Activated CD4-positive, alpha-beta T cell treated with anti-CD3 and anti-CD28 coated beads, Interleukin-2, amount 10 ng/mL, durations not matched to agents 24 days and 14 days (primary cell): Measurements from ENCODE around the gene C10orf95. TPM values are rescaled to one million over a fixed set of nuclear protein-coding genes. Genes with fewer than 3 reads are reported as not detected.

Experiments used
- DNase-seq: peaks from one replicate; pipeline ENCODE4 v3.0.0; 2022
- H3K27ac Mint-ChIP-seq: one replicate; pipeline ENCODE4 v1.8.0; 2022; ENCODE audit warnings: mild to moderate bottlenecking, mixed read lengths
- H3K27me3 Mint-ChIP-seq: one replicate; pipeline ENCODE4 v1.8.0; 2022; ENCODE audit warnings: mixed read lengths
- H3K36me3 Mint-ChIP-seq: one replicate; pipeline ENCODE4 v1.8.0; 2022; ENCODE audit warnings: low read depth, mild to moderate bottlenecking, mixed read lengths
- H3K4me1 Mint-ChIP-seq: one replicate; pipeline ENCODE4 v1.8.0; 2021; ENCODE audit warnings: mixed read lengths
- H3K4me3 Mint-ChIP-seq: one replicate; pipeline ENCODE4 v1.8.0; 2022; ENCODE audit warnings: mild to moderate bottlenecking, moderate library complexity, mixed read lengths
- H3K9me3 Mint-ChIP-seq: one replicate; pipeline ENCODE4 v1.8.0; 2021; ENCODE audit warnings: mixed read lengths
- intact Hi-C: fragments of 100-400 bp; cut with micrococcal nuclease; formaldehyde crosslinking; loops from one replicate; pipeline ENCODE4 v1.15.1; 2023
- total RNA-seq: library from RNA; stranded (reverse); gene quantifications from 2 replicates; pipeline ENCODE4 v1.2.3, GENCODE V29; 2022

C10orf95 gene
- total RNA-seq, 1 donor from 2014 or later: 0.33 TPM

DNA sequence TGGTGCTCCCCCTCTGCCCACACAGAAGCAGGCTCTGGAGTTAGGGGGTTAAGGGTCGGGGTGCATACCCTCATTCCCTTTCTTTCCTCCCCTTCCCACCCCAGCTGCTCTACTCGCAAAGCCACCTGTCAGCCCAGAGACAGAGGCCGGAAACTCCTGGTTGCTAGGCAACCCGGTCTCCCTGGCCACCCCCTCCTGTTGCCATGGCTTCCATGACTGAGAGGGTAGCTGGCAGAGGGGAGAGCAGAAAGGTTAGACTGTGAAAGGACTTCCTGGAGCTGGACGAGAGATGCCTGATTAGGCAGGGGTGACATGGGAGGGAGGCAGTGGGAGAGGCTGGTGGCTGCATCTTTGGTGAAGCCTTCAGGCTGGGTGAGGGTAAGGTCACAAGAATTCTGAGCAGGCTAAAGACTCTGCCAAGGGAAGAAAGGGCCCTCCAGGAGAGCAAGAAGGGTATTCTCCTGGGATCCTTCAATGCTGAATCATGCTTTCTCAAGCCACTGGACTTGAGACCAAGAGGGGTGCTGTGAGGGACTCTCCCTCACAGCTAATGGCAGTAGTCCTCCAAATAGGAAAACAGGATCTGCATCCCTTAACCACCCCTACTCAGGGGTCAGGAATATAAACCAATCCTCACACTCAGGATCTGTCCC is 38.2 kb downstream of the C10orf95 start:
- peaks cover 4% of the 10 kb centered on the region for H3K36me3 Mint-ChIP-seq
- intact Hi-C loops: no loop called here
- H3K9me3 Mint-ChIP-seq: no peaks in the 10 kb centered on the region
- no peak overlapping the region for H3K27ac Mint-ChIP-seq
- peak; percentile 89 for DNase-seq
- peaks cover 32% of the 10 kb centered on the region for H3K4me1 Mint-ChIP-seq
- H3K27me3 Mint-ChIP-seq: peaks cover 38% of the 10 kb centered on the region
- no peak overlapping the region for H3K4me3 Mint-ChIP-seq

DNA sequence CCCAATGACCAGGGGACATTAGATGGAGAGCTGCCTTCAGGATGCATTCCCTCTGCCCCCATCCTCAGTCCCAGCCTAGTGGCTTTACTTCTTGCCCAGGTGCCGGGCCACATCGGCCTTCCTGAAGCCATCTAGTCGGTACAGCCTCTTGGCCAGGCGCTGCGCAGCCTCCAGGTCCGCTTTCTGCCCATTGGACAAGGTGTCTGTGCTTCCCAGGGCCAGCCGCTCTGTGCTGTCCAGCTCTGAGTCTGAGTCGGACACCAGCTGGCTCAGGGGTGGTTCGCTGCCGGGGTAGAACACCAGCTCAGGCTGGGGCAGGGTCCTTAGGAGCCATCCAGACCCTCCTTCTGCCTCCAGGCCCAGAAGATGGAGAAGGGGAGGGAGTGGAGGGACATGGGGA is 39.0 kb downstream of the C10orf95 start:
- DNase-seq: no peak
- intact Hi-C loops: no loop called here
- no peak overlapping the region for H3K27ac Mint-ChIP-seq
- H3K4me1 Mint-ChIP-seq: peaks cover 37% of the 10 kb centered on the region
- H3K27me3 Mint-ChIP-seq: peaks cover 33% of the 10 kb centered on the region
- H3K9me3 Mint-ChIP-seq: no peaks in the 10 kb centered on the region
- peaks cover 5% of the 10 kb centered on the region for H3K36me3 Mint-ChIP-seq
- H3K4me3 Mint-ChIP-seq: no peak overlapping the region

DNA sequence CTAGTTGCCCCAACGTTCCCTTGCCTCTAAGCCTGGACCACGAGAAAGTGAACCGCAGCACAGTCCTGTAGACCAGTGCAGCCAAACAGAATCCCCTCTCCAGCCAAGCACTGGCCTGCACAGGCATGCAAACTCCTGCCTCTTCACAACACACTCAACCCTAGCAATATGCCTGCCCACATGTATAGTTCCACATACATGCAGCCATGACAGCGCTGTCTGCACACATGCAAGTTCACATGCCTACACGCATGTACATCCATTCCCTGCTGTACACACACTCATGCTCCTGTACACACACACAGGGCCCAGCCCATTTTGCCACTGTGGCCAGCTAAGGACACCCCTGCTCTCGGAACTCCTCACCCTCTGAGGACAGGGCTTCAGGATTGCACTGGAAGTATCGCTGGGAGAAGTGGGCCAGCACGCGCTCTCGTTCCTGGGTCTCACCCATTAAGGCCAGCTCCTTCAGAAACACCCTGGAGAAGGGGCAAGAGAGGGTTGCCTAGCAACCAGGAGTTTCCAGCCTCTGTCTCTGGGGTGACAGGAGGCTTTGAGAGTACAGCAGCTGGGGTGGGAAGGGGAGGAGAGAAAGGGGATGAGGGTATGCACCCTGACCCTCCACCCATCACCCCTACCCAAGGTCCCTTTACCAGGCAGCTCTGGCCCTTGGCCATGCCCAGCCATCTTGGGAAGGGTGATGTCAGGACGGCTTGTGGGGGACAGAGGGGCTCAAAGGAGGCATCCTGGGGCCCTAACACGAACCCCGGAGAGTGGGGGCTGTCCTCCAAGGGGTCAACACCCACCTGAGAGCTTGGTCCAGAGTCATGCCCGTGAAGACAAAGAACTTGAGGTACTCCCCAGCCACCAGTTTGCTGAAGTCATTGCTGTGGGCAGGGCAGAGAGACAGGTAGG is 39.7 kb downstream of the C10orf95 start:
- intact Hi-C loops: no loop called here
- H3K27me3 Mint-ChIP-seq: peaks cover 30% of the 10 kb centered on the region

DNA sequence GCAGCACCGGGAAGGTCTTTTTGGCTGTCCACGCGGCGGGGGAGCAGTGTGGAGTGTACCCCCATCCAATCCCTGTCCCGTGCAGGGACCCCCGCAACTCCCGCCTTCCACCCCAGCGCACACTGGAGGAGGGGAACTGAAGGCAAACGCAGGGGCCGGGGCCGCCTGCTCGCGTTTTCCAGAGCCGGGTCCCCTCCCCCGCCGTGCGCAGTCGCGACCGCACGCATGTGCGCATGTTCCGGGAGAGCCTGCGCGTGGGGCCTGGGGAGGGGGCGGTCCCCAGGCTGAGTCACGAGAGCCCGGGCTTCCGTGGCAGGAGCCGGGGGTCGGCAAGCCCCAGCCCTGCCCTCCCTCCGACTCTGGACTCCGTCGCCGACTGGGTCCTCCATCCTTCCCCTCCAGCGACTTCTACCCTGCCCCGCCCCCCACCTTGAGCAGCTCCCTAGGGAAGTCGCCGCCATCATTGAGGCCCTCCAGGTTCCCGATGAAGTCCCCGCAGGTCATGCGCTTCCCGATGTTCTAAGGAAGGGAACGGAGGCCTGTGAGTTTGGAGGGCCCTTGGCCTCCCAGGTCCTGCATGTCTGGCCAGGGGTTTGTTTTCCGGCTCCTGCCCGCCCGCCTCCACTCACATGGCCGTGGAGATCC is 40.8 kb downstream of the C10orf95 start:
- Mint-ChIP-seq H3K27ac (peak overlapping the region; percentile 89), H3K4me1 (peaks cover 45% of the 10 kb centered on the region), H3K27me3 (peaks cover 26% of the 10 kb centered on the region), H3K9me3 (no peaks in the 10 kb centered on the region), H3K4me3 (peak overlapping the region; percentile 94), H3K36me3 (peaks cover 5% of the 10 kb centered on the region)
- intact Hi-C loops: no loop called here
- peak; percentile 92 for DNase-seq

More for the DNA sequence above, 39.7 kb downstream of the C10orf95 start:
- Mint-ChIP-seq H3K4me3 (peak overlapping the region; percentile 94), H3K27ac (peak overlapping the region; percentile 71), H3K9me3 (no peaks in the 10 kb centered on the region), H3K36me3 (peaks cover 5% of the 10 kb centered on the region), H3K4me1 (peaks cover 41% of the 10 kb centered on the region)
- DNase-seq: no peak

DNA sequence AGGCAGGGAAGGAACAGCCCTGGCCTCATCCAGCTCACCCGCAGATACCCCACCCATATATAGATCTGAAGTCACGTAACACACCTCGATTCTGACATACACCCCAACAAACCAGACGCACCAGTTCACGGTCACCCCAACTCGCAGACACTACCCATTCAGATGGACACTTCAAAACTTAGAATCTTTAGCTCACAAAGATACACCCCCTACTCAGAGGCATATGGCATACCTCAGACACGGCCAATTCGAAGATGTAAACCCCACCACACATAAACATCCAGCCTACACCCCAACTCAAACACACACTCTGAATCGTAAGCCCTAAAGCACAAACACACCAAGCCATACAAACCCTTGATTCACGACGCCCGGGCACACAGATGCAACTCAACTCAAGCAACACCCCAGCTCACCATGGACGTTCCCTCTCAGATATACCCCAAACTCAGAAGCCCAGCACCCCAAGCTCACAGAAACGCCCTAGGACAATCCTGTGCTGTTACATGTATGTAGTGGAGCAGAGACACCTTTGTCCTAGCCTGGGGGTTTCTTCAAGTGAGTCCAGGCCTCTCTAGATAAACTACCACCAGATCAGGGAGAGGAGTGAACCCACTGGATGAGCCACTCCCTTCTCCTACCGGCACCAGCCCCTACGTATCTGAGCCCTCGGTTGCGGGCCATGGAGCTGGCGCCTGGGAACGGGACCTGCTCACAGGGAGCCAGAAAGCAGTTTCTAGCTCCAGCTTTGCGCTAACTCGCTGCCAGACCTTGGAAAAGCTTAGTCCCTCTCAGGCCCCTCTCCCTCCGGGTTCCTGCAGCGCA is 41.5 kb downstream of the C10orf95 start:
- H3K4me1 Mint-ChIP-seq: peaks cover 46% of the 10 kb centered on the region
- no peaks in the 10 kb centered on the region for H3K9me3 Mint-ChIP-seq
- H3K27ac Mint-ChIP-seq: peak overlapping the region; percentile 89
- intact Hi-C loops: loop anchor here (1.0 kb wide), 2 partner anchors 11 to 16 kb away; no protein-coding TSS in a partner anchor
- peak overlapping the region; percentile 94 for H3K4me3 Mint-ChIP-seq
- DNase-seq: no peak
- peaks cover 26% of the 10 kb centered on the region for H3K27me3 Mint-ChIP-seq
- H3K36me3 Mint-ChIP-seq: peaks cover 5% of the 10 kb centered on the region

DNA sequence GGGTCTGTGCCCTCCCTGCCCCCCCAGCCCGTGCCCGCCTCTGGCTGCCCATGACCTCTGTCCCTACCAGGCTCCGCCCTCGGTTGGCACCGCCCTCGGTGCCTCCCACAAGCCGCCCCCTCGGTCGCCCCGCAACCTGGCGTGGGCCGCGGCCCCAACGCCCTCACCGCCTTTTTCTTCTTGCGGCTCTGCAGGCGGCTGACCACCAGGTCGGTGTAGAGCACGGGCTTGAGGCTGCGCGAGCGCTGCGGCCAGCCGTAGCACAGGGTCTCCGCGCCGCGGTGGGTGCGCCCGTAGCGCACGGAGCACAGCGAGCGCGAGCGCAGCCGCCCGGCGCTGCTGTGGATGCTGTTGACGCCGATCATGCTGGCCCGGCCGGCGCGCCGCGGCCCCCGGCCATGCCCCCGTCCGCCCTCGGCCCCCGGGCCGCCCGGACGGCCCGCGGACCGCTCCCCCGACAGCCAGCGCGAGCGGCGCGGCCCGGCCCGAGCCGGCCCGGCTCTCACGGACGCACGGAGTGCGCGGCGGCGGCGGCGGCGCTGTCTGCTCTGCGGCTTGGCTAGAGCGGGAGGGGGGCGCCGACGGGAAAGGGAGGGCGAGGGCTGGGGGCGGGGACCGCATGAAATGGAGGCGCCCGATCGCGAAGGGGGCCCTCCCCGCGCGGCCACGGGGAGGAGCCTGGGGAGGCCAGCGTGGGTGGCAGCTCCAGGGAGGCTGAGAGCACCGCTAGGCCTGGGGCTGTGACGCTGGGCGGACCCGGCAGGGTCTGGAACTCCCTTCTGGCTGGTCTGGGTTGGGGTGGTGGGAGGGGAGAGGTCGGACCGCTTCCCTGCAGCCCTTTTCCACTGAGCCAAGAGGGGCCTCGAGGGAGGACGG is 42.4 kb downstream of the C10orf95 start:
- no peaks in the 10 kb centered on the region for H3K9me3 Mint-ChIP-seq
- H3K27ac Mint-ChIP-seq: peak overlapping the region; percentile 89
- peaks cover 43% of the 10 kb centered on the region for H3K4me1 Mint-ChIP-seq
- intact Hi-C loops: loop anchor here (1.0 kb wide), 2 partner anchors 12 to 15 kb away; no protein-coding TSS in a partner anchor
- DNase-seq: peak; percentile 91
- H3K4me3 Mint-ChIP-seq: peak overlapping the region; percentile 94
- H3K36me3 Mint-ChIP-seq: peaks cover 11% of the 10 kb centered on the region
- H3K27me3 Mint-ChIP-seq: peaks cover 23% of the 10 kb centered on the region

DNA sequence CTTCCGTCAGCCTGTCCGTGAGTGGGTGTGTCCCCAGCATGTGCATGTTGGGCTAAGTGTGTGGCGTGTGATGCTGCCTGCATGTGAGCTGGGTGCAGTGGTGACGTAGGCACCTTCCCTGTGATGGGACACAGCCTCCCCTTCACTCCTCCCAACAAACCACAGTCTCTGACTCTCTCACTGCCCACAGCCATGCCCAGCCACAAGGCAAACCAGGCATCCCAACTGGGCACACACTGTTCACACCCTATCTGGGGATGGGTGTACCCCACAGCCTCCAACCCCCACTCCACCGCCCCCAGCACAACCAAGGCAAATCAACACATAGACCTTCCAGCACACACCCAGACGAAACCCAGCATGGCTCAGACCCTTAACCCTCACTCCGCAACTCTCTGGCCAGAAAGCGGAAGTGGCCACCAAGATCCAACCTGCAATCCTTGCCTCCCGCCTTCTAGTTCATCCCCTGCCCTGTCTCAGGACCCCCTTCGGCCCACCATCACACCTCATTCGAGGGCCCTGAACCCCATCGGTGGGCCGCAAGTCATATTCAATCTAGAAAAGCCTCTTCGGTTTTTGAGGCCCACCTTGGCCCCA is 43.1 kb downstream of the C10orf95 start:
- Mint-ChIP-seq H3K4me1 (peaks cover 42% of the 10 kb centered on the region), H3K9me3 (no peaks in the 10 kb centered on the region), H3K27me3 (peaks cover 23% of the 10 kb centered on the region), H3K36me3 (peaks cover 18% of the 10 kb centered on the region), H3K27ac (peak overlapping the region; percentile 86), H3K4me3 (peak overlapping the region; percentile 83)
- no peak for DNase-seq
- intact Hi-C loops: no loop called here

DNA sequence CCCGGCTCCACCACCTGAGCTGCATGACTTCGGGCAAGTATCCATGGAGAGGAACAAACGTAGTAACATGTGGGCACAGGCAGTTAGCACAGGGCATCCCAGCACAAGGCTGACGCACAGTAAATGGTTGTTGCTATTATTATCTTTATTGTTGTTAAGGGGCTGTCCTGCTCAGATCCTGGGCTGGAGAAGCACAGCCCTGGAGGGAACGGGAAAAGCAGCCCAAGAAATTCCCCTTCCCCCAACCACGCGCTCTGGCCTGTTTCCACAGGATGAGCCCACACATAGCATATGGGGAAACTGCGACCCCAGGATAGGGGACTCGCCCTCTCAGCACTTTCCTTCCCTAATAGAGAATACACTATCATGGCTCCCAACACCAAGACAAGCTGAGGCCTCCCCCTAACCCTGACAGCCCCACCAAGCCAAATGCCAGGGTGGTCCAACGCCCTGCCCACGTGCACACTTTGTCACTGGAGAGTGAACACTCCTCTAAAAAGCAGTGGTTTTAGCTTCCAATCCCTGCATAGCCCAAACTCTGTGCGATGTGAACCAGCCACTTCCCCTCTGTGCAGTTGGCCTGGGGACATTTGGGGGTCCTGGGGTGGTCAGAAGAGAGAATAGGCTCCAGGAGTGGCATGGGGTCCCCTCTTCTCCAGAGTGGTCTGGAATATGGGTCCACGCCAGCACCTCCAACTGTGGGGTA is 43.8 kb downstream of the C10orf95 start:
- Mint-ChIP-seq H3K4me1 (peaks cover 37% of the 10 kb centered on the region), H3K9me3 (no peaks in the 10 kb centered on the region), H3K36me3 (peaks cover 19% of the 10 kb centered on the region), H3K27ac (no peak overlapping the region), H3K27me3 (peaks cover 21% of the 10 kb centered on the region), H3K4me3 (peak overlapping the region; percentile 83)
- intact Hi-C loops: no loop called here
- peak; percentile 60 for DNase-seq

DNA sequence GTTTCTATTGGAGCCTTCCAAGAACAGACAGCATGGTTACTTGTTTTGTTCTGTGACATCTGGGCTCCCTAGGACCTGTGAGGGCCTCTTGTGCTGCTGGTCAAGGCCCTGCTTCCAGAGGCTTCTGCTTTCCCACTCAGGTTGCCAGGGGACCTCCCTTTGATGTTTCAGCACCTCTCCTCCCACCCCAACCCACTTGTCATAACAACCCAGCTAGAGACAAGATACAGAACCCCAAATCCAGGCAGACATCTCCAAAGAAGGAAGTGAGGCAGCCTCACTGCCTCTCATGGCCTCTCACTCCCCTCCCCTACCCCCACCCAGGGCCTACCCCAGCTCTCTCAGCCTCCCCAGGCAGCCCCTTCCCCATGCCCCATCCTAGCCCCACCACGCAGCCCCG is 44.5 kb downstream of the C10orf95 start:
- H3K4me1 Mint-ChIP-seq: peaks cover 37% of the 10 kb centered on the region
- H3K9me3 Mint-ChIP-seq: no peaks in the 10 kb centered on the region
- intact Hi-C loops: no loop called here
- peaks cover 21% of the 10 kb centered on the region for H3K27me3 Mint-ChIP-seq
- H3K4me3 Mint-ChIP-seq: peak overlapping the region; percentile 19
- H3K27ac Mint-ChIP-seq: peak overlapping the region; percentile 76
- H3K36me3 Mint-ChIP-seq: peaks cover 26% of the 10 kb centered on the region
- no peak for DNase-seq

DNA sequence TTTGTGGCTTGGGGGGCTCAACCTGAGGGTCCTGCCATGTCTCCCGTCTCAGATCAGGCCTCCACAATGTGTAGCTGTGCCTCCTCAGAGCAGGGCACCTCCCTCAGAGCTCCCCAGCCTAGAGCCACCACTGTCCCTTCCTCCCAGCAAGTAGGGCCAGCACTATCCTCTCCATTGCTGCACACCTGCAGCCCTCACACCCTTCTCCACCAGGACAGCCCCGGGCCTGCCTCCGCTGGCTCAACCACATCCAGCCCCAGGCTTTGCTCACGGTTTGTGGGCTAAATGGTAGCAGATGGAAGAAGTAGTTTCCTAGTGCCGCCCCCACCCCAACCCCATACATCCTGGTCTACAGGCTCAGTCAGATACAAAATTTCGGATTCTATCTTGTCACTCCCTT is 45.7 kb downstream of the C10orf95 start:
- Mint-ChIP-seq H3K4me1 (peaks cover 27% of the 10 kb centered on the region), H3K4me3 (no peak overlapping the region), H3K27ac (no peak overlapping the region), H3K36me3 (peaks cover 33% of the 10 kb centered on the region), H3K27me3 (peaks cover 13% of the 10 kb centered on the region), H3K9me3 (no peaks in the 10 kb centered on the region)
- DNase-seq: no peak
- intact Hi-C loops: no loop called here

DNA sequence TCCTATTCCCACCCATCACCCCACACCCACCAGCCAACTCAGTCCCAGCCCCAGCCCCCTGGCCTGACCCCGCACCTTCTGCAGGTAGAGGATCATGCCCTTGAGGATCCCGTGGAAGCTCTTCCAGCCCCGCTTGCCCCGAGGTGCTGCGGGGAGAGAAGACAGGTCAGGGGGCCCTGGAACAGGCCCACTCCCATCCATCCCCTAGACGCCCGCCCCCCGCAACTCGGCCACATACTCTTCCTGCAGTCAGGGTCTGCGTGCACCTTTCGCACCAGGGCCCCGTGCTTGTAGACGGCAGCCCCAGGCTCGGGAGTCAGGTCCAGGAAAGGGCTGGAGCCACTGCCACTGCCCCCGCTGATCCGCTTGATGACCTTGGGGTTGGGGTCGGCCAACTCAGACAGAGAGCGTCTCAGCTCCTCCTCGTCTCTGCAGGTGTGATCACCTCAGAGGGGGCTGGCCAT is 46.2 kb downstream of the C10orf95 start:
- no peaks in the 10 kb centered on the region for H3K9me3 Mint-ChIP-seq
- H3K27ac Mint-ChIP-seq: no peak overlapping the region
- intact Hi-C loops: no loop called here
- peaks cover 13% of the 10 kb centered on the region for H3K27me3 Mint-ChIP-seq
- H3K4me1 Mint-ChIP-seq: peaks cover 31% of the 10 kb centered on the region
- H3K4me3 Mint-ChIP-seq: no peak overlapping the region
- H3K36me3 Mint-ChIP-seq: peaks cover 38% of the 10 kb centered on the region
- DNase-seq: no peak
